ACHN (cell line): ENCODE measurements around the gene BST2.
A peak's percentile ranks its signal among the peaks of the same experiment; 100 is the strongest.

Experiments
- DNase-seq: peaks from one replicate; pipeline ENCODE4 v3.0.0-alpha.2; 2015
- in situ Hi-C: cut with HindIII; loops from 2 replicates; pipeline ENCODE4 v1.10.0; 2017; ENCODE audit warnings: low sequenced_read_pairs, low pct_ligation_motif_present, low pct_unique_long_range_greater_than_20kb

Gene BST2

DNA sequence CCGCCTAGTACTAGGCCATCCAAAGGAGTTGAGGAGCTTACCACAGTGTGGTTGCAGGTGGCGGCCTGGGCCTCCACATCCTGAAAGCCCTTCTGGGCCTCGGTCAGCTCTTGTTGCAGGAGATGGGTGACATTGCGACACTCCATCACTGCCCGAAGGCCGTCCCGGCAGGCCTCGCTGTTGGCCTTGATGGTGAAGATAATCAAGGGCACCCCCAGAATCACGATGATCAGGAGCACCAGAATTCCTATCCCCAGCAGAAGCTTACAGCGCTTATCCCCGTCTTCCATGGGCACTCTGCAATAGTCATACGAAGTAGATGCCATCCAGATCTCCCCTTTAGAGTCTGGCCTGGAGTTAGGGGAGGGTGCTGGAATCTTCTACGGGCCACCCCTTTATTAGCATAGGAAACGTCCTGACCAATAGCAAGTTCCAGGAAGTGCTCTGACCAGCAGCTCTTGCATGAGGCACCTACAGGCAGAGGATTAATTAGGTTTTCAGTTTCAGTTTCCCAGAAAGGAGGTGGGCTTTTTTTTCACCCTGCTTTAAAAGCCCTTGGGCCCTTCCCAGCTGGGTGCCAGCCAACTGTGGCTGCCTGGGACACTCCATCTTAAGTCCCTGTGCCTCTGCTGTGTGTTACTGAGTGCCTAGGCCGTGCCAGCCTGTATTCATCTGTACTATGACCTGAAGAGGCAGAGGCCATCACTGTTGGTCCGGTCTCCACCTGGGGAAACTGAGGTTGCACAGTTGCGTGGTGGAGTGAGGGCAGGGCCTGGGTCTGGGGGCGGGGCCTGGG, at the start of gene BST2:
Gene BST2 (minus strand): TSS at position 381 of the 796 bp plus-strand sequence. CDS start 55 bp downstream, at position 326.
- in situ Hi-C loops = no loop called here
- peak; percentile 34 for DNase-seq

DNA sequence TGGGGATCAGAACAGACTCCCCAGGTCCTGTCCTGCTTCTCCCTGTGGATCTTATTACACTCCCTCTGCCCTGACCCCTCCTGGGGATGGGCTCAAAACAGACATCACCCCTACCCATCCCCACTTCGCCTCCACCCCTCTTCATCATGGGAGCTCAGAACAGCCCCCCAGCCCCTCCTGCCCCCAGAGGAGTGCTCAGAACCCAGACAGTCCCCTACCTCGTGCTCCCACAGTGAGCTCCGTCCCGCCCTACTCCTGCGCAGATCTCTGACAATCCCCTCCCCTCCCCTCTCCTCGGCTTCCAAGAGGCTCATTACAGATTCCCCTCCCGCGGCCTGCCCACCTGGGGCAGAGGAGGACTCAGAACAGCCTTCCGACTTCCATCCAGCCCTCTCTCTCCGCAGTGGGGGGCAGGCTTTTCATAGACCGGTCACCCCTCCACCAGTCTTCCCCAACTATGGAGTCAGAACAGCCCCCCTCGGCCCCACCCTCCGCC, 49.2 kb upstream of the BST2 start:
- no peak for DNase-seq

GRCh38 chr19:17451820-17452219, 46.4 kb upstream of the BST2 start:
- DNase-seq = no peak
- in situ Hi-C loops = no loop called here

More for the DNA sequence above, 49.2 kb upstream of the BST2 start:
- in situ Hi-C loops = no loop called here

- in situ Hi-C loops = no loop called here
- no peak for DNase-seq
These were observed 45.0 kb upstream of the BST2 start for GRCh38 chr19:17450264-17451075.

DNA sequence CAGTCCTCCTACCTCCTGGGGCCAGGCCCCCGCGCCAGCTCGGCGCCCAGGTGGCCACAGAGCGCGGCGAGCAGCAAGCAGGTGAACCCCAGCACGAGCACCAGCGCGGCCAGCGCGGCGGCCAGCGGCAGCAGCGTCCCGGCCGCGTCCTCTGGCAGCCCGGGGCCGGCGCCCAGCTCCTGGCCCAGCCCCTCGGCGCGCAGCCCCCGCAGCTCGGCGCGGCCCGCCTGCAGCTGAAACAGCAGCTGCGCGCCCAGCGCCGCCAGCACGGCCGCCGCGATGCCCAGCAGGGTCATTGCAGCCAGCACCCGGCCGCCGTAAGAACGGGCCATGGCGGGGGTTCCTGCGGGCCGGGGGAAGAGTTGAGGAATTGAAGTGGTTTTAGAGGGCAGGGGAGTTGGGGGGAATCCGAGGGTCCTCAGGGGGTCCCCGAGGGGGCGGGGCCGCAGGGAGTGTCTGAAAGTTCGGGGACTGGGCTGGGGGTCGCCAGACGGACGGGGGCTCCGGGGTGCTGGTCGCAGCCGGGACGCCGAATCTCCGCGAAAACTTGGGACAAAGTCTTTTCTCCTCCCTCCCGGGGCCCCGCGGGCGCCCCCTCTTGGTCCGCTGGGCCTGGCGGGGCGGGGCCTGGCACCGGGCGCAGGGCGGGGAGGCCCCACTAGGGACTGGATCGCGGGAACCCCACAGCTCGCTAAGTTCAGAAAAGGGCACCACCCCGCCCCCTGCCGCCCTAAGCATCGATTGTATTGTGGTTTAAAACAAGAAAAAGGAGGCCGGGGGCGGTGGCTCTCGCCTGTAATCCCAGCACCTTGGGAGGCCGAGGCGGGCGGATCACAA, 42.9 kb upstream of the BST2 start, which contains the start of gene TMEM221:
Gene TMEM221 (minus strand): TSS at position 538 of the 837 bp plus-strand sequence. CDS start 206 bp downstream, at position 332.
- in situ Hi-C loops = no loop called here
- DNase-seq = peak; percentile 43

DNA sequence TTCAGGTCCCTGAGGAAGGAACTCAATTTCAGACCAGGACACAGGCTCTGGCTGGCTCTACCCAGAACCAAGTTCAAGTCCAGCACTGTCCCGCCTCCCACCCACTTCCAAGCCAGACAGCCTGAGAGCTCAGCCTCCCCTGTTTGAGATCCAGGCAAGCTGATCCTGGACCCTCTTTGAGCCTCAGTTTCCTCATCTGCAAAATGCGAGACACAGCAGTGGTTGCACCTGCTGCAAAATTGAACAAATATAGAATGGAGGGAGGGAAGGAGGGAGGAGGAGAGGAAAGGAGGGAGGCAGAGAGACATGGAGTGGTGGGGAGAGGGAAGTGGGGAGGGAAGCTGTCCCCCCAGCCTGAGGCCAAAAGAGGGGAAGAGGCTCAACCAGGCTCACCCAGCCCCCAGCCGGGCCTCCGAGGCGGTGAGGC, 42.3 kb upstream of the BST2 start:
- DNase-seq = no peak
- in situ Hi-C loops = no loop called here

DNA sequence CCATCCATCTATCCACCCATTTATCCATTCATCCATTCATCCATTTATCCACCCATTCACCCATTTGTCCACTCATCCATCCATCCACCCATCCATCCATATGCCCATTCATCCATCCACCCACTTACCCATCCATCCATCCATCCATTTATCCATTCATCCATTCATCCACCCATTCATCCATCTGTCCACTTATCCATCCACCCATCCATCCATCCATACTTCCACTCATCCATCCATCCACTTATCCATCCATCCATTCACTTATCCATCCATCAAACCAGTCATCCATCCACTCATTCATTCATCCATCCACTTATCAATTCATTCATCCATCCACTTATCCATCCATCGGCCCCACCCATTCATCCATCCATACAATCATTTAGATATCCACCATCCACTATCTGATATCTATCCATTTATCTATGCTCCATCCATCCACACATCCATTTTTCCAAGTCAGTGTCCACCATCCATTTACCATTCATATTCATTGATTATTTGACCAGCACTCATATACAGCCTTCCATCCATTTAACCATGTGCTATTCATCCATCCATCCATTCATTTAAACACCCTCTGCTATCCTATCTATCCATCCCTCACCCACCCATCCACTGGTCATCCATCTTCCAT, 40.2 kb upstream of the BST2 start:
- no peak for DNase-seq
- in situ Hi-C loops = no loop called here

DNA sequence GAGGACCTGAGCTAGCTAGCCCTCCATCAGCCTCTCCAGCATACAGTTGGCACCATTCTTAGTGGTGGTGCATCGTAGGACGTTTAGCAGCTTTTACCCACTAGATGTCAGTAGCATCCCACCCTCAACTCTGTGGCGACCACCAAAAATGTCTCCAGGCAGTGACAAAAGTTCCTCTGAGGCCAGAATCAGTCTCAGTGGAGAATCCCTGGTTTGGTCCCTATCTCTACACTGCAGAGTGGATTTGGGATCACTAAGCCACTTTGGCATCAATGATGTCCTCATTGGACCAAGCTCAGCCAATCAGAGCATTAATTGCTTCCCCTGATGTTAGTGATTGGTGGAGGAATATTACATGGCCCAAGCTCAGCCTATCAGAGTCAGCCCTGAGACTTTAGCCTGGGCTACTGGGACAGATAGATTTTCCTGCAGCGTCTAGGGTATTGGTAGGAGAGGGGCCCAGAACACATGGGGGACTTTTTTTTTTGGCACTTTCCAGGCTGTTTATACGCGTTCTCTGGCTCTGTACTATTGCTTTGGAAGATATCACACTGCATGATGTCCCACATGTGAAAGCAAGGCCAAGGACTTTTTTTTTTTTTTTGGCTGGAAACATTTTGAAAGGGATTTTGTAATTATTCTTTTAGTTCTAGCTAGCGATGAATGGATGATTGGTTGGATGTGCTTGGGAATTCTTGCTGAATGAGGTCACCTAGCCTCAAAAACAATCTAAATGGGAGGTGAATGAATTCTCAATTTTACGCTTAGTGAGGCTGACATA, 36.0 kb upstream of the BST2 start:
- in situ Hi-C loops = no loop called here

GRCh38 chr19:17436874-17437267, 31.4 kb upstream of the BST2 start:
- in situ Hi-C loops = no loop called here
- DNase-seq = no peak

More for the DNA sequence above, 36.0 kb upstream of the BST2 start:
- DNase-seq = peak; percentile 23

GRCh38 chr19:17436094-17436873, 30.9 kb upstream of the BST2 start:
- DNase-seq = no peak
- in situ Hi-C loops = no loop called here

DNA sequence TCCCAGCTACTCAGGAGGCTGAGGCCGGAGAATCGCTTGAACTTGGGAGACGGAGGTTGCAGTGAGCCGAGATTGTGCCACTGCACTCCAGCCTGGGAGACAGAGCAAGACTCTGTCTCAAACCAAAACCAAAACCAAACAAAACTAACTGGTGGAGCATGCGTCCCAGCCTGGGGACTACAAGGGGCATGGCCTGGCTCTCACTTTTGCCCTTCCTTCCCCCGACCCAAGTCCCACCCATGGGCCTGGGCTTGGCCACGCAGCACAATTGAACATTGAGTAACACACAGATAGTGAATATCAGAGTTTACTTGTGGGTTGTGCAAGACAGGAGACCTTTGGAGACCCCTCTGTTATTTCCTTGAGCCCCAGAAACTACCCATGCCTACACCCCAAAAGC, 29.8 kb upstream of the BST2 start:
- in situ Hi-C loops = no loop called here

GRCh38 chr19:17431417-17431816, 26.0 kb upstream of the BST2 start:
- in situ Hi-C loops = no loop called here
- DNase-seq = no peak

More for the DNA sequence above, 29.8 kb upstream of the BST2 start:
- DNase-seq = no peak

DNA sequence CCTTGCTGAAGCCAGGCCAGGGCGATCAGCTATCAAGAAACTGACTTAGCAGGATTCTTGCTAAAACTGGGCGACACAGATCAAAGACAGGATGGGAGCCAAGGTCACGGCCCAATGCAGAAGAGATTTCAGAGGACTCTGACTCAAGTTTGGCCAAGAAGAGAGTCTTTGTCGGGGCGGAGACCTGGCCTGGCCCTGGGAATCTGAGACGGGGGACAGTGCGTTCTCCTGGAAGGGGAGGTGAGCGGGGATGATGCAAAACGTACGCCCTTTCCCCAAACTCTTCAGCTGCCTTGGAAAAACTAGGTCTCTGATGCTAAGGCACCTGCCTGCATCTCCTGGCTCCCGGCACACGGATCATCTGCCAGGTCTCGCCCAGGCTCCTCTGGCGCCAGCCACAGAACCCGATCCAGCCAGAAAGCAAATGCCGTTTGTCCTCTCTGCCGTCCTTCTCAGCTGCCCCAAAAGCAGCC, 24.2 kb upstream of the BST2 start:
- no peak for DNase-seq
- in situ Hi-C loops = no loop called here

GRCh38 chr19:17424743-17425365, 19.4 kb upstream of the BST2 start:
- no peak for DNase-seq
- in situ Hi-C loops = no loop called here

GRCh38 chr19:17423429-17424208, 18.2 kb upstream of the BST2 start:
- in situ Hi-C loops = no loop called here
- no peak for DNase-seq
